Umbilical cord (tissue), 2 donors: ENCODE measurements around the gene CHRD. TPM values are rescaled to one million over a fixed set of nuclear protein-coding genes. Genes with fewer than 3 reads are reported as not detected.

Source experiments
- DNase-seq: peaks from one replicate; pipeline ENCODE4 v3.0.0-alpha.2; 2015; ENCODE audit warnings: low spot score
- total RNA-seq: library from RNA; depleted of rRNA; stranded (reverse); fragments of >200 nt; gene quantifications from one replicate; pipeline ENCODE4 v1.2.3, GENCODE V29; 2014; ENCODE audit warnings: low replicate concordance; ENCODE audit not compliant: insufficient read depth

The CHRD gene
- total RNA-seq, 1 donor from 2014 or later = 13.7 TPM

GRCh38 chr3:184346480-184347190 lies 33.2 kb upstream of the CHRD start:
- DNase-seq = no peak

GRCh38 chr3:184347321-184348056 lies 32.4 kb upstream of the CHRD start:
- DNase-seq = peak; percentile 91

DNA sequence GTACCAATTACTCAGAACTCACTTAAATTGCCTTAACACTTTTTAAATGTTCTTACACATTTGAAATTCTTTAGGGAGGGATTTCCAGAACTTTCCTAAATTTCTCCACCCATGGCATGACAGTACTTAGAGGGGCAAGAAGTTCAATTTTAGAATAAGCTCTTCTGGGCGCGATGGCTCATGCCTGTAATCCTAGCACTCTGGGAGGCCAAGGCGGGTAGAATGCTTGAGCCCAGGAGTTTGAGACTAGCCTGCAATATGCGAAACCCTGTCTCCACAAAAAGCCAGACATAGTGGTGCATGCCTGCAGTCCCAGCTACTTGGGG lies 31.8 kb upstream of the CHRD start:
- DNase-seq = peak; percentile 82

GRCh38 chr3:184349563-184350470 lies 30.0 kb upstream of the CHRD start:
- DNase-seq = no peak

- no peak for DNase-seq
Measured at GRCh38 chr3:184350618-184351017, 29.2 kb upstream of the CHRD start.

GRCh38 chr3:184351511-184352148 lies 28.2 kb upstream of the CHRD start:
- no peak for DNase-seq

GRCh38 chr3:184352149-184352785 lies 27.6 kb upstream of the CHRD start:
- no peak for DNase-seq

DNA sequence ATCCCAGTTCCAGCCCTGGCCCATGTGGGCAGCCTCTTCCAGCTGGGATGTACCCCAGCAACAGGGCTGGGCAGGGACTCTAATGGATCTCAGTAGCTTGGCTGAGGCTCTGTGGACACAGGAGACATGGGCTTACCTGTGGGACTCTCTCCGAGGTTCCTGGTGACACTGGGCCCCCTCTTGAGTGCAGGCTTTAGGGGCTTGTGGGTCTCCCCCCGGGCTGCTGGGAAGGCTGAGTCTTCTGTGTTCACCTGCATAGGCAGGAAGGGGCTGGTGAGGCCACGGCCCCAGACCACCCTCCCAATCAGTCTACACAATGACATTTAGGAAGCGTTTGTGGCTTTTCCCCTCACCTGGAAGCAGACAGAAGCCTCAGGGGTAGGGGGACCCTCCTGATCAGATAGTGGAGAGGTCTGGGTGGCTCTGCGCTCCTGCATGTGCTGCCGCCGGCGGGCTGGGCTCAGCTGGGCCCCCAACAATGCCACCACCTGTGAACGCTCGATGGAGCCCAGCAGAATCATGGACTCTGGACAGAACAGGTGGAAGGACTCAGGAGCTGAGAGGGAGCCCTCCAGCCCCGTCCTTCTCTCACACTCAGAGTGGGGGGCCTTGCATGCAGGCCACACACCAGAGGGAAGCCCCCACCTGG lies 26.8 kb upstream of the CHRD start:
- no peak for DNase-seq

GRCh38 chr3:184353546-184353941 lies 26.3 kb upstream of the CHRD start:
- no peak for DNase-seq

DNA sequence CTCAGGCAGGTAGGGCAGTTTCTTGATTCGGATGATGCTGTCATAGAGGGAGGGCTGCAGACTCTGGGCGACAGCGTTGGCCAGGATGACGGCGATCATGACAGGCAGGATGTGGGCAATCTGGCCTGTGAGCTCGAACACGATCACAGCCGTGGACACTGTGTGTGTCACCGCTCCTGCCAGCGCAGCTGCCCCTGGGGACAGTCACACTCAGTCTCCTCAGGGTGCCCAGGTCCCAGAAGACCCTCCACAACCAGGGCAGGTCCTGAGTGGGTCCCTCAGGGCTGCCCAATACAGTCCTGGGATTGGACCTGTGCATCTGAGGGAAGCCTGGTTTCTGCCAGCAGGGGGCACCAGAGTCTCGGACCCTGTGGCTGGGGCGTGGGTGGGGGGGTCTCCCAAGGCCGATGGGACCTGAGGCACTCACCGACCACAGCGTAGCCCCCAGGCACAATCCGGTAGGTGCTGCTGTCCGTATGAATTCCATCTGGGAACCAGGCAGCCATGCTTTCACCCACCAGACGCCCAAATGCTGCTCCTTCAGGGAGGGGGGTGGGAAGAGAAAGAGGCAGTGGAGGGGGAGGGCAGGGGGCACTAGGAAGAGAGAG lies 25.6 kb upstream of the CHRD start:
- DNase-seq = no peak

DNA sequence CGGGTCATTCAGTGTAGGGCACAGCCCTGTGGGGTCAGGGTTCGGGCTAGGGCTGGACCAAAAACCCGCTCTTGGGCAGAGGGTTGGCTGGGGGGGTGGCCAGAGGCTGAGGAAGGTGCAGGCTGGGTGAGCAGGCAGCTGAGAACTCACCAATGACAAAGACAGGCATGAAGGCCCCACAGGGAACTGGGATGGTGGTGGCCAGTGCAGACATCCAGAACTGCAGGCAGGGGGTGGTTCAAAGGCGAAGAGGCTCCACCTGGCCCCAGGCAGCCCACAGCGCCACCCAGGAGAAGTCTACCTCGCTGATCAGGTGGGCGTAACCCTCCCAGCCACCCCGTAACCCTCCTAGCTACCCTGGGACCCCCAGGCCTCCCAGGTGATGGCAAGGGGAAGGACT lies 25.1 kb upstream of the CHRD start:
- DNase-seq = no peak

GRCh38 chr3:184355261-184356040 lies 24.4 kb upstream of the CHRD start:
- no peak for DNase-seq

DNA sequence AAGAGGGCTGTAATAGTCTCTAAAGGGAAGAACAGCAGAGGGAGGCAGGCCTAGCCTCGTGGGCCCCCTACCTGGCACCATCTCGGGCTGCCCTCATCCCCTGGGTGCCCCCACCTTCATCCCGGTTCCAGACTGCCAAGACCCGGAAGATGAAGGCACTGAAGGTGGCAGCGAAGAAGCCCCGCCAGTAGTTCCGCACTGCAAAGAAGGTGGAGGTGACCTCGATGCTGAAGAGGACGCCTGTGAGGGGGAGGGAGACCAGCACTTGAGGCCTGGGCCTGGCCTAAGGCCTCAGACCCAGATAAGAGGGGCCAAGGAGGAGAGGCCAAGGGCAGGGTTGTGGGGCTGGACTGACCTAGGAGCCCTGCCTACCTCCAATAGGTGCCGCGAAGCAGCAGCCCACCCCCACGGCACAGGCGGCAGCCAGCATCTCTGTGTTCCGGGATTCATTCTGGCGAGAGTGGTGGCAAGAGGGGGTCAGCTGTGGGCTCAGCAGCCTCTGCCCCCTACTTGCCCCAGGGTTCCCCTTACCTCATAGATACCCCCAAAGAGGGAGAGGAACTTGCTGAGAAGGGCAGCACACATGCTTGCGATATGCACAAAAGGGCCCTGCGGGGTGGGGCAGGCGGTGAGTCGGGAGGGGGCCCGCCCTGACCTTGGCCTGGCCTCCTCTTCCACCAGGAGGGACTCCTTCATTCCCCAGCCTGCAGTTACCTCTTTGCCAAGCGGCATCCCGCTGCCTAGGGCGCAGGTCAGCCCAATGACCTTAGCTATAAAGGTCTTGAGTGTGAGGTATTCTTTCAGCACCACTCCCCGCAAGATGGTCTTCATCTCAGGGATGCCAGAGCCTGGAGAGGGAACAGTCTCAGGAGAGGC lies 22.4 kb upstream of the CHRD start:
- DNase-seq = no peak

GRCh38 chr3:184358124-184358767 lies 21.6 kb upstream of the CHRD start:
- DNase-seq = no peak

DNA sequence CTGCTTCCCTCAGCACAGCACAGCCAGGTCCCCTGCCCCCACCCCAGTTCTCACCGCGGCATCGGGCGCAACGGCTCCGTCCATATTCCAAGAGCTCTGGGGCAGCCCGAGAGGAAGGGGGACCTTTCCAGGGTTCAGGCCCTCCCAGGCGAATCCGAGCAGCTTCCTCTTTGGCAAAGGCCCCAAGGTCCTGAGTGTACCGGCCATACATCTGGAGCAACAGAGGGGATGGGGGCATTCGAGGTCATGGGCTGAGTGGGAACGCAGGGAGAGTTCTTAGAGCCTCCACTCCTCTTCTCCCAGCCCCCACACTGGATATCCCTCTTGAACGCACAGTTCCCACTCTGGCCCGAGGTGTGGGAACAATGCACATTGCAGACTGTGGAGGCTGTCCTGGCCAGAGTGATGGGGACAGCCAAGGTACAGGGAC lies 20.9 kb upstream of the CHRD start:
- DNase-seq = no peak

DNA sequence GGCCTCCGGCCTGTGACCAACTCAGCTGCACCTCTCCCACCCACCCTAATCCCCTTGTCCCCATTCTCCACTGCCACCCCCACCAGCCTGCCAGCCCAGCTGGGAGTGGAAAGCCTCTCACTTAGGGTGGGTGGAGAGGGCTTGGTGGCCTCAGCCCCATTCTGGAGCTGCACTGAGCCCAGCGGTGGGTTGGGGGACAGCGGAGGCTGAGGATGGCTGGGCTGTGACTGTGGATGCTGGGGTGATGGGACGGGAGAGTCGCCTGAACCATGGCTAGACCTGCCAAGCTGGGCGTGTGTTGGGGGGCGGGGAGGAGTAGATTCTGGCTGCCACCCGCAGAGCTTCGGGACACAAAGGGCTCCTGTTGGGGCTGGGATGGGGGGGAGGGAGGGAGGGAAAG lies 20.2 kb upstream of the CHRD start:
- DNase-seq = no peak

GRCh38 chr3:184360070-184360928 lies 19.6 kb upstream of the CHRD start:
- no peak for DNase-seq
